HG03039 (cell line): Measurements from ENCODE around the gene PHF14.
"Not testable (repeated sequence)": the region's sequence is repeated elsewhere in the genome, so short reads cannot be mapped to it uniquely, and the experiment has no call there.

Source experiments
- ATAC-seq: cut with Tn5 transposase; IDR thresholded peaks from one replicate; pipeline ENCODE4 v1.9.1; 2021; ENCODE audit warnings: mild to moderate bottlenecking, moderate library complexity; ENCODE audit not compliant: unreplicated experiment

Gene PHF14

DNA sequence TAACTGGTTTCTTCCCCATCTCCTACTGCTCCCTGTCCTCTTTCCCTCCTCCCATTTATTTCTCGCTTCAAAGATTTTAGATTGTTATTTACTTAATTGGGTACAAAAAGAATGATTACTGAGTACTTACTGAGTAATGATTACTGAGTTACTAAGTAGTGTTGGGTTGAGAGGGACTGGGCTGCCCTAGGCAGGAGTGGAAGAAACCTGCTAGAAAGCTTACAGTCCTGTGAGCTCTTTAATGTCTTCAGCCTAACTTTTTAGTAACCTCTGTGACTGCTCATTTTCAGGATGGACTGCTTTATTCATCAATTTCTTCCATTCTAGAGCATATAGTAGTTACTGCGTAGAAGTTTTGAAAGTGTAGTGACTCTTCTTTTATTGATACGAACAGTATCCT lies 7.6 kb downstream of the PHF14 start:
- ATAC-seq: no peak

DNA sequence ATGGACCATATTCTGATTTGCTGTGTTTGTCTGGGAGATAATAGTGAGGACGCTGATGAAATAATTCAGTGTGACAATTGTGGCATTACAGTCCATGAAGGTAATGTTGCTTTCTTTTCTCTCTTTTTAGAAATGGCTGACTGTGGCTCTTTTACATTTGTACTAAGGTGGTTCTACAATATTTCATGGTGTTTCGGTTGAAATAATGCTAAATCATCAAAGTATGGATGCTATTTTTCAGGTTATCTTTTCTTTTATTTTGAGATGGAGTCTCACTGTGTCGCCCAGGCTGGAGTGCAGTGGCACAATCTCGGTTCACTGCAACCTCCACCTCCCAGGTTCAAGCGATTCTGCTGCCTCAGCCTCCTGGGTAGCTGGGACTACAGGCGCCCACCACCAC lies 17.1 kb downstream of the PHF14 start:
- ATAC-seq: not testable (repeated sequence)

DNA sequence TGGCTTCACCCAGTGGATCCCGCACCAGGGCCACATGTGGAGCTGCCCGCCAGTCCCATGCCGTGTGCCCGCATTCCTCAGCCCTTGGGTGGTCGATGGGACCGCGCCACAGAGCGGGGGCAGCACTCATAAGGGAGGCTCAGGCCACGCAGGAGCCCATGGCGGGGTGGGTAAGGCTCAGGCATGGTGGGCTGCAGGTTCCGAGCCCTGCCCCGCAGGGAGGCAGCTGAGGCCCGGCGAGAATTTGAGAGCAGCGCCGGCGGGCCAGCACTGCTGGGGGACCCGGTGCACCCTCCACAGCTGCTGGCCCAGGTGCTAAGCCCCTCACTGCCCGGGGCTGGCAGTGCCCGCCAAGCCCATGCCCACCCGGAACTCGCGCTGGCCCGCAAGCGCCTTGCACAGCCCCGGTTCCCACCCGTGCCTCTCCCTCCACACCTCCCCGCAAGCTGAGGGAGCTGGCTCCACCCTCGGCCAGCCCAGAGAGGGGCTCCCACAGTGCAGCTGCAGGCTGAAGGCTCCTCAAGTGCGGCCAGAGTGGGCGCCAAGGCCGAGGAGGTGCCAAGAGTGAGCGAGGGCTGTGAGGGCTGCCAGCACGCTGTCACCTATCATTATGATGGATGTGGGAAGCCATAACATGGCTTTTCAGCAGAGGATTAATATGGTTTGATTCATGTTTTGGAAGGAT lies 22.0 kb downstream of the PHF14 start:
- ATAC-seq: not testable (repeated sequence)

DNA sequence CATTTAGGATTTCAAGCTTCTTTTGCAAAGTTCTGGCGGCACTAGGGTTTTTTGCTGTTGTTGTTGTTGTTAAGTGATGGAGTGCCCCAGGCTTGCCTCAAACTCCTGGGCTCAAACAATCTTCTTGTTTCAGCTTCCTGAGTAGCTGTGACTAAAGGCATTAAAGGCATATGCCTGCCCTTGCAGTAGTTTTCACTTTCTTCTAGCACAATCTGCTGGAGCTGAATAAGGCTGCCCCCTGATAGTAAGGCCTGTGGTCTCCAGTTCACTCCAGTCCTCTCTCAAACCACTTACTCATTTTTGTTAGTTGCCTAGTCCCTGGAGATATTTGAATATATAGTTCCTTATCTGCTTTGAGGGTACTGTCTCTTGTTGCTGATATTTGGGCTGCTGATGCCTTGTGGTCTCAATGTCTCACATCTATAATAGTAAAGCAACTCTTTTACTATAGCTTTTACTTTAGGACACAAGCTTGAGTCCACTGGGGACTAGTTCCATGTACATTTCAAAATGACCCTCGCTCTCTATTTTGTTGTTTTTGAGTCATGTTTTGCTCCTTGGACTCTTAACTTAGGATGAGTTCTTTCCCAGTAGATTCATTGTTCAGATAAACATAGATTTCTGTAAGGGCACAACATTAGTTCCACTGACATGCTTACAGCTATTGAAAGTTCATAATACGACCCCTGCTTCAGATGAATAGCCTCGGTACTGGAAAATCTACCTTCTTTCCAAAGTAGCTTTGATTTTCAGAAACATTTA lies 25.5 kb downstream of the PHF14 start:
- peak; percentile 48 for ATAC-seq

DNA sequence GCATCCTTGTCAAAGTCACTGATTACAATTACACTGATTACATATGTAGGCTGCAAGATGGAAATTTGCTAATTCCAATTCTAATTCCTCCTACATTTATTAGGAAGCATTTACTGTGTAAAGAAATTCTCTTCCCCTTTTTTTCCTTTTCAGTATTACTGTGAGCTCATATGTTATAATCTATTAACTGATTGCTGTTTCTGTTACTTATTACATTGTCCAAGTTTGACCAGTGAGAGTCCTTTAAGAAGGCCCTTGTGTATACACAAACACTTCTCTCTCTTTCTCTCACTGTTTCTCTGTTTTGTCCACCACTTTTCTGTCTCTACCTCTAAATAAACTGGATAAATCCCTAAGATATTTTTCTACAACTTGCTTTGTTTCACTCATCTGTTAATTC lies 31.5 kb downstream of the PHF14 start:
- no peak for ATAC-seq

DNA sequence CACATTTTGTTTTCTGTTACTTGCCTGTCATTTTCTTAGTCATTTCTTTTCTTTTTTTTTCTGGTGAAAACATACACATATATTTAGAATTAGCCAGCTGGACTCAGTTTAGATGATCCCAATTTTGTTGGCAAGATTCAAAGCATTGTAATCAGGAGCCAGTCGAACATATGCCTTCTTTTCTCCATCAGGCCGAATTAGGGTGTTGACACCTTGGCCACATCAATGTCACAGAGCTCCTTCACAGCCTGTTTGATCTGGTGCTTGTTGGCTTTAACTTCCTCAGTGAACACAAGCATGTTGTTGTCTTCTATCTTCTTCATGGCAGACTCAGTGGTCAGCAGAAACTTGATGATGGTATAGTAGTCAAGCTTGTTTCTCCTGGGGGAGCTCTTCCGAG lies 32.6 kb downstream of the PHF14 start:
- ATAC-seq: no peak

DNA sequence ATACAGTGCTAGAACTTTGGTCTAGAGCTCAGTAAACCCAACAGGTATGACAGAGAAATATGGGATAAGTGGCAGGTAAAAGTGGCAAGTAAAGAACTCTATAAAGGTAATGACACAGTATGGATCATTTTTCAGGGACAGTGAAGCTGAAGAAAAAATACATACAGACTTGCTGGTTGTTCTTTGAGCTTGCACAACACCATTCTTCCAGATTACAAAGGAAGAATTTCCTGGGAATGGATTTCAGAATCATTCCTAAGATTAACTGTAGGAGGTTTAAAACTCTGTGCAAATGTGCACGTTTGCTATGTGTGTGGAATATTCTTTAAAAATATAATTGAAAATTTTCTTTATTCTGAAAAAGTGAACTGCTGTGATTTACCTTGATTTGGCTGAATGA lies 36.0 kb downstream of the PHF14 start:
- ATAC-seq: no peak

DNA sequence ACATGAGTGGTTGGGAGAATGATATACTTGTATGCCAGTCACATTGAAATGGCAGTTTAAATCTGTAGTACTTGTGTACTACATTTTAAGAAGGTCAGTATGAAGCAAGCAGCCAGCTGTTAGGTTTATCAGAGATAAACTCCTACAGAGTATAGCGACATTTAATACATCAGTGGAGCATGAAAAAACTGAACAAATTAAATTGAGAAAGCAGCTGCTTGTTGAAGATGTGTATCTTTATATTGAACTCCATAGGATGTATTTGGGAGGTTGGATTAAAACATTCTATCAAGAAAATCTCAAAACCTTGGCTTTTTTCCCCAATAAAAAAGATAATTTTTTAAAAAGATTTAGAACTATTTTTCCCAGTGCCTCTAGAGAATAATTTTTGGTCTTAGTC lies 47.8 kb downstream of the PHF14 start:
- ATAC-seq: no peak

DNA sequence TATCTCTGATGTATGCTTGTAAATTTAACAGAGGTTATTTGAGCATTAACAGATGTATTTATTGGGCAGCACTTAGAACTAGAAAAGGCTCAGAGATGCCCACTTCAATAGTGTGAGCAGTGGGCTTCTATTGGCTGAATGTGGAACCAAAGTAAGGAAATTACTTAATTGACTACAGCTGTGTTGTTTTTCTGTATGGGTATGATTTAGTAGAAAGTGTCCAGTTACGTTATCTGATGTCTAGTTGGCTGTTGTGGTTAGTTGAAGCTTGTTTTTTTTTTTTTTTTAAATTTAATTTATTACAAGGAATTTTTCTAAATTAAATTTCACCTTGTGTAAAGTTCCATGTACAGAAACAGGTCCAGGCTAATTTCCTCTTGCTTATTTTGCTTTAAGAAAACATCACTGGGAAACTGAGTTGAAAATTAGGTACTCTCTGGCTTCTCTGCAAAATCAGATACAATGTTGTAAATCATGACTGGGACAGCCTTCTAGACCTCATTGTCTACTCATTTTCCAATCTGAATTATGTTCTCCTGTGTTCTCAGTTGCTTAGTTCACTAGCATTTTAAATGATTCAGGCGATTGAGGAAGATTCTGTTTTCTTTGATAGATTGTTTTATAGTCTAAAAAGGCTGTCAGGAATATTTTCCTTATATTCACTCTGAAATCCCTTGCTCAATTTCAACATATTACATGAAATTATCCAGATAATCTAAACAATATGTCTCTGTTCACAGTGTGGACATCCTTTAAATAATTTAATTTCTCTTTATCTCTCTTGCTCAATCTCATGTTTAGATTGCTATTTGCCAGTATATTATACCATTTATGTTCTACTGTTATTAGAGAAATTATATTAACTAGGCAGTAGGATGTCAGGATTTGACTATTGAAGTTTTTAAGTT lies 53.0 kb downstream of the PHF14 start:
- ATAC-seq: no peak

DNA sequence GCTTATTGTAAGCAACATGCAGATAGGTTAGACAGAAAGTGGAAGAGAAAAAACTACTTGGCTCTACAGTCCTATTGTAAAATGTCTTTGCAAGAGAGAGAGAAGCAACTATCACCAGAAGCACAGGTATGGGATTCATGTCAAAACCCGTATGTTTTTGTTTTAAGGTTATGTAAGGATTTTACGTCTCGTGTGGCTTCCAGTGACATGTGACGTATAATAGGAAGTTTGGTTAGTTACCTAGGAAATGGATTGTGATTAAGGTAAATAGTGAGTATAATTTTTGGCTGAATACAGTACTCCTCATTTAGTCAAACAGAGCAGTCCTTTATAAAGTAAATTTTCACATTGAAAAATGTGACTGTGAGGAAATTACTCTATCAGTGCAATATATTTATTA lies 62.0 kb downstream of the PHF14 start:
- no peak for ATAC-seq

DNA sequence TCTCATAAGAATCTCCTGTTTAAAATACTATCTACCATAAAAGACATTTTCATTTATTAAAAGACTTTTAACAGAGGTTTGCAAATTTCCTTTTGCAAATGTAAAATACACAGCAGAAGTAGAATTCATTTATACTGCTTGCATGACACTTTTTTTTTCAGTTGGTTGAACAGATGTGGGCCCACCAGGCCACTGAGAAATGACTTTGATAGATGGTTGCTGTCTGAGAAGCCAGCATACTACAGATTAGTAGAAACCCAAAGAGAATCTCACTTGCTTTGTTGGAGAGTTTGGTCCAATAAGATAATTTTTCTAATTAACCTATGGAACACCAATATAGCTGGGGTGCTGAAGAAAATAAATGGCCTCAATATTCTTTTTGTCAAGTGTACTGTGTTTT lies 66.3 kb downstream of the PHF14 start:
- ATAC-seq: no peak

DNA sequence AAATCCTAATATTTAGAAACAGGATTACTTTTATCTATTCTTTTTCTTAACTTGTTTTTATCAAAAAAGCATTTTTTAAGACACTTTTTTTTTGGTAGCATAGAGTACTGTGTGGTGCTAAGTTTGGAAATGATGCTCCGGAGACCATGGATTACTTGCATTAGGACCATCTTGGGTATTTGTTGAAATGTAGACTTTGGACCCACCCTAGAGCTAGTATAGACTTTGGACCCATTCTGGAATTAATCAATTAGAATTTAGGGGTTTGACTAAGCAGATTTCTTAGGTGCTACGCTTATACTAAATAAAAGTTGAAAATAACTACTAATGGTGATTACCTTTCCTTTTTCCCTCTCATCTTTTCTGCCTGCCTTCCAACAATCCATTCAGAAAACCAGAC lies 80.4 kb downstream of the PHF14 start:
- no peak for ATAC-seq

DNA sequence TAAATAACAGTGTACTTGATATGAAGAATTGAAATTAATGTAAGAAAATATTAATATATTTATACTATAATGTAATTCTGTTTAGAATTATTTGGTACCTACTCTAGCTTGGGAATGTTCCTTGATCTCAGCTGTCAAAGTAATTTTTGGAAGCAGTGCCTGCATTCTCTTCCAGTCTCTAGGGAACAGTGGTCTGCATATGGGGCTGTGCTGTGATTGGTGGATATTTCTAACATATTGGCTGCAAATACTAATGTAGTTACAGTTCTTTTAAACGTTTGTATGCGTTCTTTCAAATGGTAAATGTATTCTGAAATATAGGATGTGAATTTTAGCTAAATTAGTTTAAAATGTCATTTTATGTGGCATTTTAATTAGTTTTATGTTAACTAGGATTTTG lies 87.2 kb downstream of the PHF14 start:
- ATAC-seq: no peak

DNA sequence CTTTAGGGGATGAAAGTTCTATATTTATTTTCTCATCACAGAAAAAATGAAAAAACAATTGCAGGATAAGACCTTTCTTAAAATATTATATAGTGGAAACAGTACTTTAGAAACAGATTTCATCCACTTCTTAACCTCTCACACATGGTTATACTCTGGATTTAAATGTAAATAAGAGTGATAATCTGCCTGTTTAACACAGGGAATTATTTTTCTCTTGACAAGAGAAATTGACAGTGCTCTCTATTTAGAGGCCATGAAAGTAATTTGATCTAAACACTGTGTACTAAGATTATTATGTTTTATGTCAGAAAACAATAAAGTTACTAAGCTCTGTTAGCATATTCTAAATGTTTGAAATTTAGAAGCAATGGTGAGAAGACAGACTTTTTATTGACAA lies 88.4 kb downstream of the PHF14 start:
- ATAC-seq: no peak

DNA sequence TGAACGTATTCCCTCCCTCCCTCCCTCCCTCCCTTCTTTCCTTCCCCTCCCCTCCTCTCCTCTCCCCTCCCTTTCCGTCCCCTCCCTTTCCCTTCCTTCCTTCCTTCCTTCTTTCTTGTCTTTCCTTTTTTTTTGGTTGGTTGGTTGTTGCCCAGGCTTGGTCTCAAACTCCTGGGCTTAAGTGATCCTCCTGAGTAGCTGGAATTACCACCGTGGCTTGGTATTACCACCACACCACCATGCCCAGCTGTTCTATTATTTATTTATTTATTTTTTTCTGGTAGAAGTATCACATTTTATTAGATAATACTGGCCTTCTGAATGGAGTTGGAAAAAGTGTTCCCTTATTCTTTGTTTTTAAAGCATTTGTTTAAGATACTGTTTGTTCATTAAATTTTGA lies 95.9 kb downstream of the PHF14 start:
- ATAC-seq: no peak

DNA sequence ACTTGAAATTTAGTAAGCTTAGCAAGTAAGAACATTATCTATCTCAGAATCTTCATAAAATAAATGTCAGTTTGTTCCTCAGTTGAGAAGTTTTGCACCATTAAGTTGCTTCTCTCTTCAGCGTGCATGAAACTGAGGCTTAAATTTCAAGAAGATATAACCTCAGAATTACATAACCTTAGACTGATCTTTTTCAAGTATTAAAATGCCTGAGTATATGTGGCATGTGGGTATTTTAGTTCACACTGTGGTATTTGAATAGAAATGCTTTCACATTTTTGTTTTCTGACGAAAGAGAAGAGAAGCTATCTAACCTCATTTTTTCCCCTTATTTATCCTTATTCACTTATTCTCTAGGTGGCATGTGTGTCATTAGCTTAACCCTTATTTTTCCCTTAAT lies 104.1 kb downstream of the PHF14 start:
- ATAC-seq: no peak

DNA sequence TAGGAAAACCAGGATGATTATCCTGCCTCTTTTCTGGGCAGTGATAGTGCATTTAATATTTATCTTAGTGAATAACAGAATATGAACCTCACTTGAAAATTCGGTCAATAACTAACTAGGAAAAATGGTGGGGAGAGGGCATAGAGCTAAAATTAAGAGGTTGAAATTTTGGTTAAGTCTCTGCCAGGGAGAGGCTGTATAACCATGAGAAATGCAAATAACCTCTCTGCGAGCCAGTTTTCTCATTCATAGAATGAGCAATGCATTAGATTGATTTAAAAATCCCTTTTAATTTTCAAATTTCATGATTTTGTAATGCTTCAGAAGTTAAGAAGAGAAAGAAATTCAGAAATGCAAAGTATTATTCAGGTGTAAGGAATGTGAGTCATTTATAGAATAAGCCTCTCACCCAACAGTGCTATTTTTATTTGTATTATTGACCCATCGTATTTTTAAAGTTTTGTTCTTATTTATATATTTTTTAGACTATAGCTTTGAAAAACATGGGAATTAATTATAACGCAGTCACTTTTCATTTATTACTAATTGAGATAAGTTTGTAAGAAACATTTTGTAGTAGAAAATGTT lies 104.7 kb downstream of the PHF14 start:
- no peak for ATAC-seq

DNA sequence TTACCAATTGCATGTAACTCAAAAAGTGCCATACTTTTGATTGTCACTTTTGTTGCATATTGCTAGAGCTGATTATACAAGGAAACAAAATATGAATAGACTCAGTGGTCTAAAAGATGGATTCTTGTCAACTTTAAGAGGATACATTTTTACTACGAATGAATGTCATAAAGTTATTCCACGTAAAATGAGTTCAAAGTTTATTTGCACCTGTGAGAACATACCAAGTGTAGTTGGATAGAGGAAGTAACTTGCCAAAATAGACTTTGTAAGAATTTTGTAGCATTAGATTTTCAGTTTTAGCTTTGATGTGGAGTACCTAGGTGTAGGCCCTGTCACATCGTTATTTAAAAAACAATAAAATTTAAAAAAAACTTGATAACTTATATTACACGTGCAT lies 106.2 kb downstream of the PHF14 start:
- ATAC-seq: no peak

DNA sequence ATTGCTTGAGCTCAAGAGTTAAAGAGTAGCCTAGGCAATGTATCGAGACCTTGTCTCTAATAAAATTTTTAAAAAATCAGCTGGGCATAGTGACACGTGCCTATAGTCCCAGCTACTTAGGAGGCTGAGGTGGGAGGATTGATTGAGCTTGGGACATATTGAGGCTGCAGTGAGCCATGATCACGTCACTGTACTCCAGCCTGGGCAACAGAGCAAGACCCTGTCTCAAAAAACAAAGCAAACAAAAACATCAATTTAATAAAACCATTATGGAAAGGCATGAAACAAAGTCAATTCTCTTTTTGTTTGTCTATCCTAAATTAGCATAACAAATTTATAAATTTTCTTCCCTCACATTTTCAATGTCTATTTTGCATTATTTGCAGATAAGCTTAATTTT lies 108.4 kb downstream of the PHF14 start:
- no peak for ATAC-seq

DNA sequence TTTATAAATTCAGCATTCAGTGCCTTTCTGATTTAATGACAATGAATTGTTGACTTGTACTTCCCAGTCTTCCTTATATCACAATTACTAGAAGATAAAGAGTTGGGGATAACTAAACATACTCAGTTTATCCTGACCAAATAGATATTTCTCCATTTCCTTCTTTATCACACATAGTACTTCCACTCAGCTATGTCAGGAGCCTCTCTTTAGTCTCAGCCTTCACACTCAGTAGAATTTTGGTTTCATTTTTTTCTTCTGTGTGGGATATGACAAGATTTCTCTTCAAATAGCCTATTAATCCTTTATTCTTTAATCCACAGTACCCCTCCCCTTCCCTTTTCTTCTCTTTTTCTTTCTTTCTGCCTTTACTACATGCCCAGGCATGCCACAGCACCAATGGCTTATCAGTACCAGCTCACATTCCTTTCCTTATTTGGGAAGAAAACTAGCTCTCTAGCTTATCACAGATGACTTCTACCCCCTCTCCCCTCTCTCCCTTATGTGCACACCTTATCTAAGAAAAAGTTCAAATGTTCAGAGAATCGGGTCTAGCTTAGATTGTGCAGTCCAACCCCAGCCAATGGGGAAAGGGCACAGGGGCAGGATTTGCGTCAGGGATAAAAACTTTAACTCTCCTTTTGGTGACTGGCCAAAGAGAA lies 109.0 kb downstream of the PHF14 start:
- no peak for ATAC-seq

DNA sequence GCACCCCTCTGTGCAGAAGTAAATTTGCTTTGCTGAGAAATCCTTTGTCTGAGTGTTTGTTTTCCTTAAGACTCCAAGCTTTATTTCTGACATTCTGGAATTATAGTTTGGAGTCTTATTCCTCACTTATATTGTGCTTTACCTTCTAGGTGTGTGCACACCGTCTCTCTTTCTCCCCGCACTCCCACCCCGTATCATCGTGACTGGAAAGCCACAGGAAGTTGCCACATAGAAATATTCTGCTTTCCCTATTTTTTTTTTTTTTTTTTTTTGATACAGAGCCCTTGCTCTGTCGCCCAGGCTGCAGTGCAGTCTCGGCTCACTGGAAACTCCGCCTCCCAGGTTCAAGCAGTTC lies 109.5 kb downstream of the PHF14 start:
- ATAC-seq: no peak
